HPDE6-E6E7 (cell line): ENCODE results near the gene PDE3A.
"Not testable (repeated sequence)": the region's sequence is repeated elsewhere in the genome, so short reads cannot be mapped to it uniquely, and the experiment has no call there.

Experiments
- DNase-seq: peaks from one replicate; pipeline ENCODE4 v3.0.0; 2011; ENCODE audit warnings: missing footprints; ENCODE audit errors: extremely low spot score

PDE3A gene

DNA sequence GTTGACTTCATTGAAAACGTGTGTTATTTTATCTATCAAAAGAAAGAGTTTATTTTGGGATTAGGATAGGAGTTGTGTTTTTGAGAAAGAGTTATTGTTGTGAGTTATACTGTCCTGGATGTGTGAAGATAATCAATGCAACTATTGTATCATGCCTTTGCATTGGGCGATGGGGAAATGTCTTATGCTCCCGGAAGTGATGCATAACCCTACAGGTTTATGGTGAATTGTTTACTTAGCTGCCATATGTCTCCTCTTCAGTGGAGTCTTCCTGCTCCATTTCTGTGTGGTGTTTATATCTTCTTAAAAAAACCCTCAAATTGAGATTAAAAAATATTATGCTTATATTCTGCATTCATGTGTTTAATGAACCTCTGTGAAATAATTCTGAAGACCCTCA lies 6.5 kb downstream of the PDE3A start:
- DNase-seq, result no peak

- DNase-seq, result no peak
These were observed 7.2 kb downstream of the PDE3A start for GRCh38 chr12:20375560-20375959.

DNA sequence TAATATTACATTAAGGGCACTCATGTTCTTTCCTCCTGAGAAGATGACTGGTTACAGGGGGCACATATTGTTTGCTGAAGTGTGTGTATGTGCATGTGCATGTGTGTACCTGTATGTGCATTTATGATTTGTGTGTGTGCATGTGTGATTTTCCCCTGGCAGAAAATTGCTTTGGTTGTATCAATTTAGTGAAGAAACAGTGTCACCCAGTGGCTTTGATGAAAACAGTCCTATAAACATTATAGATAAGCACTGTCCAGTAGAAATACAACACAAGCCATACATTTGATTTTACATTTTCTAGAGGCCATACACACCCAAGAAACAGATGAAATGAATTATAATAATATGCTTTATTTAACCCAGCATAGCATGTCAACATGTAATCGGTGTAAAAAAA lies 8.6 kb downstream of the PDE3A start:
- DNase-seq, result no peak

DNA sequence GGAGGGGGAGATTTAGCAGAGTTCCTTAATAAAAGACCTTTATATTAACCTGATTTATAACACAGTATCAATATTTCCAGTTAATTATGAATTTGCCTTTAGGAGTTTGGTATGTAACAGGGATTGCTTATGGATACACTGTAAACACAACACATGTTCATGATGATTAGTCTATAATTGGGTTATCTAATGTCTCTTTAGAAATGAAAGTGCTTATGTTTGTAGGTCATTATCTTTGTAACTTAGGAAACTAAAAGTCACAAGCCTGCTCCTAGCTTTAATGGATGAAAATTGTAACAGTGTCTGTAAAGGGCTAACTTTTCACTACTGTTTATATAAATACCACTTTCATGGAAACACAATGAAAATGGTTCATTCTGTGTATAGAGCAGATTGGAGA lies 9.4 kb downstream of the PDE3A start:
- no peak for DNase-seq

GRCh38 chr12:20382117-20382516 lies 13.8 kb downstream of the PDE3A start:
- DNase-seq, result no peak

GRCh38 chr12:20383612-20384011 lies 15.3 kb downstream of the PDE3A start:
- DNase-seq, result no peak

DNA sequence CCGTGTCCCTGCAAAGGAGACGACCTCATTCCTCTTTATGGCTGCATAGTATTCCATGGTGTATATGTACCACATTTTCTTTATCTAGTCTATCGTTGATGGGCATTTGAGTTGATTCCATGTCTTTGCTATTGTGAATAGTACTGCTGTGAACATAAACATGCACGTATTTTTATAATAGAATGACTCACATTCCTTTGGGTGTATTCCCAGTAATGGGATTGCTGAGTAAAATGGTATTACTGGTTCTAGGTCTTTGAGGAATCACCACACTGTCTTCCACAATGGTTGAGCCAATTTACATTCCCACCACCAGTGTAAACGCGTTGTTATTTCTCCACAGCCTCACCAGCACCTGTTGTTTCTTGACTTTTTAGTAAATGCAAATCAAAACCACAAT lies 16.5 kb downstream of the PDE3A start:
- DNase-seq, result not testable (repeated sequence)

DNA sequence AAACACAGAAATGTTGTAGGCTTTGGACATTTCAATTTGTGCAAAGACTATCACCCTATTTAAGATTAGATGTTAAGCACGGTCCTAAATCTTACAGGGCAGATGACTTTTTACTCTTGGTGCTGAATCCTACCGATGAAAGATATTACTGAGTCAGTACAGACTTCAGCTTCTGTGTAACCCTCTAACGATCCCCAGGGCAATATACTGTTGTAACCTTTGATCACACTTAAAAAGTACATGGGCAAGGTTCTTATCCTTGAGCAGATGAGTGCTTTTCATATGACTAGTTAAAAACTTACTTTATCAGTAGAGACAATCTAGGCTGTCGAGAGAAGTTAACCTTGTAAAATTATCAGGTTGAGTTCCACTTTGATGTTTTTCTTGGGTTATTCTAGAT lies 22.5 kb downstream of the PDE3A start:
- no peak for DNase-seq

GRCh38 chr12:20392339-20392738 lies 24.0 kb downstream of the PDE3A start:
- no peak for DNase-seq

DNA sequence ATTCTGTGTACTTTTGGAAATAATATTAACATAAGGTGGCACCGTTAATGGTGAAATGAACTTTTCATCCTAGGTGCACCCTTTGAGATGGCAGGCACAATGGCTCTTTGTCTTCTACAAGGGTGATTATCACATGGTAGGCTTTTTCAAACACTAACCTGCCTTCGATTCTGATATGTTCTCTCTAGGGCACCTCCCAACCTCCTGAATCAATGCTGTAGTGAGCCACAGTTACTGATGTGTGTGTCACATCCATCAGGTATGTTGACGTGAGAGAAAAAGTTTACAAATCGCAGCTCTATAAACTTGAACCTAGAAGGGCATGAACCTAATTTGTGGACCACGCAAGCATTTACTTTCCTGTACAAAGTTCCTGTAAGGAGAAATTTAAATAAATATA lies 25.4 kb downstream of the PDE3A start:
- no peak for DNase-seq

GRCh38 chr12:20395791-20396550 lies 27.6 kb downstream of the PDE3A start:
- DNase-seq, result no peak

DNA sequence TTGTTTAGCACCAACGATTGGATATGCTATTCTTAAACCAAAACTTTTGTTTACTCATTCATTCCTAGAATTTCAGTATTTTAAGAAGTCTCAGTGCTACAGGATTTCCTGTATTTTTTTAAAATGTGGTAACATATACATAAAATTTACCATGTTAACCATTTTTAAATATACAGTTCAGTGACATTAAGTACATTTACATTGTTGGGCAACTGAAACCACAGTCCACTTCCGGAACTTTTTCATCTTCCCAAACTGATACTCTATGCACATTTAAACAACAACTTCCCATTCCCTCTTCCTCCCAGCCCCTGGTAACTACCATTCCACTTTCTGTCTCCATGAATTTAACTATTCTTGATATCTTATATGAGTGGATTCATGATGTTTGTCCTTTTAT lies 30.3 kb downstream of the PDE3A start:
- no peak for DNase-seq

DNA sequence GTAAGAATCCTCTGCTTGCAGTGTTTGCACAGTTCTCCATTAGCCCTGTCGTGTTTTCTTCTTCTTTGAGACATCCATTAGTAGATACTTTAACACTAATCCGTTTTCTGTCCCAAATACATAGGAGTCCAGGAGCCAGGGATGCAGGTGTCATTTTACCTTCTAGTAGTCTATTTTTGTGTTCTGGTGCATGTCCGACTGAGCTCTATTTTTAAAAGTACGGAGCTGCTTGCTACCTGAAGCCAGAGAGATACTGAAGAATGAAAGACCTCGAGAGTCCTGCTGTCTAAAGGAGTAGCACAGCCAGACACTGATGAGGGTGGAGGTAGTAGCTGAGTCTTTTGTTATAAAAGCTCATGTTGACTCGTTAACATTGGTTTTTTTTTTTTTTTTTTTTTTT lies 31.7 kb downstream of the PDE3A start:
- no peak for DNase-seq

GRCh38 chr12:20403230-20403629 lies 34.9 kb downstream of the PDE3A start:
- no peak for DNase-seq

DNA sequence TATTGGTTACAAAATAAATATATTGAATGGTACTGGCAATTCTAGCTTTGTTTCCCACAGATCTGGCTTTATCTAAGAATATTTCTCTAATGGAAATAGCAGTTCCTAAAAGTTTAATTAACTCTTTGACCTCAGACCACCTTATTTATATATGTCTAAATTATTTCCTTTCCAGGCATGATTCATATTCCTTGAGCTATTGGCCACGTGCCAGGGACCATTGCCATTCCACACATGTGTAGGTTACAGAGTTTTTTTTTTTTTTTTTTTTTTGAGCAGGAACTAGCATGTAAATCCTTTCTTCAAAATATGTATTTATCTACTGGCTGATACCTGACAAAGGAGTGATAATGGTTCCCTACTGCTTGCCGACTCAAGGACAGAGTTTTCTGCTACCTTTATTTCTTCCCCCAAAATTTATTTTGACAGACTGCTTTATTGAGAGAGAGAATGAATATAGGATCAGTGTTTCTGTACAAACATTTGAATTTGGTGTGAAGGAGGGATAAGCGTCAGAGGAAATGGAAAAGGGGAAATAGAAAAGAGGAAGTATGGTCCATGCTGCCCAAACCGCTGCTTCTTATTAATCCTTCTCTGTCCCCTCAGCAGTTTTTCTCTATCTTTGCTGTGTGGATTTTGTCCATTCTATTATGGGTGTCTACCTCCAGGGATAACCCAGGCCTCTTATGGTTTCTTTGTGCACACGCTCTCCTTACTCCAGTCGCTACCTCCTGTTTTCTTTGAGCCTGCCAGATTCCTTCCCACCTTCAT lies 36.4 kb downstream of the PDE3A start:
- DNase-seq, result no peak

DNA sequence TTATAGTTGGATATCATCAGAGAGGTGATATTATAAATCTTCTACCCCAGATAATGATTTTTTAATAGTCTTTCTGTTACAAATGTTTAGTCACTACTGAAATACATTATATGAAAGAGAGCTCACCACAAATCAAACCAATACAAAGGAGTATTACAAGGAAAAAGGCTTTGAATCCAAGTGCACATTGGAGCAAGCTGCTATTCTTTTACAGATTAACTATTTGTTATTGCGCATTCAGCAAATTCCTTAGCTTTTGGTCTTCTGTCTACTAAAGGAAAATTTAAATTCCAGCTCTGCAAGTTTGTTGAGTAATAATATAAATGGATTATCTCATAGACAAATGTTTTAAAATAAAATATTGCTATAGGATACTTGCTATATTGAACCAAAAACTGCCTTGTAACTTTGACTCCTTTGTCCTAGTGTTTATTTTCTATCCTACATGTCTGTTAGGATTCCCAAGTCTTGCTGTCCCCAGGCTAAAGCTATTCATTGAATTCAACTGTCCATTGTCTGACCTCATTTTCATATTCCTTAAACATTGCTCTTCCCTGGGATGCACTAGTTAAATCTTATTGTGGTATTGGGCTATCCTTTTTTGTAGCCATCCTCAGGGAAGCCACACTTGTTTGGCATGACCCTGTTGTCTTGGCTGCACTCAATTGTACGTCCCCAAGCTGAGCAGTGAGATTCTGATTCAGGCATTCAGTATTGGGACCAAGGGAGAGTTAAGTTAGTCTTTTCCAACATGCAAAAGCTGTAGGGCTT lies 41.5 kb downstream of the PDE3A start:
- no peak for DNase-seq

GRCh38 chr12:20410734-20411133 lies 42.4 kb downstream of the PDE3A start:
- no peak for DNase-seq

DNA sequence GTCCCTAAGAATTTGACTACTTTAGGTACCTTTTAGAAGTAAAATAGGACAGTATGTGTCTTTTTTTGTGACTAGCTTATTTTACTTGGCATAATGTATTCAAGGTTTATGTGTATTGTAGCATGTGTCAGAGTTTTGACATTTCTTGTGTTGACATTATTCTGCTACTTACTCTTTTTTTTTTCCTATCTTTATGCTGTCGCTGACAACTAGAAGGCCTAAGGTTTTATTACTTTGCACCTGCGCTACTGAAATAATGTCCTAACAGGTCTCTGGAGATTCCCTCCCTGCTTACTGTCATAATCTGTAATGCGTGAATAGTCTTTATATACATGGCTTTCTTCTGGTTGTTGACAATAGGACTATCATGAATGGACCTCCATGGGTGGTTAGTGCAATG lies 43.0 kb downstream of the PDE3A start:
- DNase-seq, result no peak

DNA sequence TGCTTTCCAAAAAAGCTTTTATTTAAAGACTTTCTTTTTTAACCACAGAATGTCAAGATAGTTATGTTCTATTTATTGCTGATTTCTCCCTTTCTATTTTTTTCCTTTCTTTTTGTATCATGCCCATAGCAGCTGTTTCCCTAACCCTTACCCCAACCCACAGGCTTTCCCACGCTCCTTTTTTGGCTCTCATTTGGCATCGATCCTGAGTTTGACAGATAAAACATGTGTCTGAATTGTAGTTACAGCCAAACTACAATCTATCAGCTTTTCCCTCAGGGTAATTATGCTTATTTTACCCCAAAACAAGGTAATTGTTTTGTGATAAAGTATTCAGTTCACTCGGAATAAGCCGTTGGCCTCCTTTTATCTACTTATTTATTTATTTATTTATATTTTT lies 46.7 kb downstream of the PDE3A start:
- DNase-seq, result no peak

- DNase-seq, result no peak
These were observed 47.3 kb downstream of the PDE3A start for GRCh38 chr12:20415641-20416040.

DNA sequence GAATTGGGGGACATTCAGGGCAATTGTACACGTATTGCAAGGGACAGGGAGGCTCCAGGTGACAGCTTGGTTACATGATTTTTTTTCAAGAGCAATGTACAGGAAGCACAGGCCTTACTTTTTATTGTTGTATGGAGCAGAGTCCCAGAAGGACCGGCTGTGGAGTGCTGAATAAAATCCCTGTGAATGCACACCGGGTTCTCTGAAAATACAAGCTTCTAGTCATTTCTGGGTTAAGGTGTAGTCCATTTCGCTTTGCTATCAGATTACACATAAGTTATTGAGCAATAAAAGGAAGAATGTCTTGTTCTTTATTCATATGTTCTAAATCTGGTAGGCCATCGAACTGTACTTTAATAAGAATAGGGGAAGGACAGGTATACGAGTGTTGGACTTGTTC lies 52.2 kb downstream of the PDE3A start:
- no peak for DNase-seq

- no peak for DNase-seq
These were observed 53.1 kb downstream of the PDE3A start for GRCh38 chr12:20421421-20421820.

GRCh38 chr12:20423557-20423956 lies 55.2 kb downstream of the PDE3A start:
- DNase-seq, result no peak
